GM19025 (cell line): ENCODE results near the gene S100A13.
"Not testable (repeated sequence)": the region's sequence is repeated elsewhere in the genome, so short reads cannot be mapped to it uniquely, and the experiment has no call there.

Experiments
- ATAC-seq: cut with Tn5 transposase; IDR thresholded peaks from one replicate; pipeline ENCODE4 v1.9.1; 2021; ENCODE audit warnings: mild to moderate bottlenecking, low read depth, moderate library complexity; ENCODE audit not compliant: unreplicated experiment

S100A13 gene

DNA sequence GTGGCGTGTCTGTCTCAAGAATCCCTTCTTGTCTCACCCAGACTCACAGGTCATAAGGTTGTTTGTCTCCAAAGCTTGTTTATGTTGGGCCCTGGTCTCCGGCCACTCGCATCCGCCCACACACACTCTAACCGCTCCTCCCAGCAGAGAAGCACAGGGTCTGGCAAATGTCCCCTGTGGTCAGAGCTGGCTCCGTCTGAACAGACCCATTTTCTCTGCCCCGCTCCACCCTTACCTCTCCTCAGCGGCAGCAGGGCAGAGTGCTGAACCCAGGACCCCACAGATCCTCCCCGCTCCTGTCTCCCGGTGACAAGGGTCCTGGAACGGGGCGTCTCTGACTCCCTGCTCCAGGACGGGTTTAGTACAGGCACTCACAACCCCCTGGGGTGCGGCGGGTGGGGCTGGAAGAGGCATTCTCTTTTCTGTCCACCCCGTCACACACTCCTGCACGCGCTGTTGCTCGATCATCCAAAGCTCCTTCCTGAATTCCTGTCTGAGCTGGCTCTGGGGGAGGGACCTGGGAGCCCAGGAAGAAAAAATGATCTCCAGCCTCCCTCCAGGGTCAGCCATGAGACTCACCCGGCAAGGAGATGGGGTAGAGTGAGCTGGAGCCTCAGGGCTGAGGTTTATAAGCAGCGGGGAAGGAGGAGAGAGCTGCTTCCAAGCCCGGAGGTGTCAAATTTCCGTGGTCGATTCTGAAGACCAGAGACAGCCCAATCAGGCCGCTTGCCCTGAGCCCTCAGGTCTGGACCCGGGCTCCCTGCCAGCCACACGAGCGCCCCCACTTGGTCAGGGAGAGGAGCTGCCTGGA, at the start of gene S100A13:
S100A13 (minus strand) TSS at position 602 of the 811 bp plus-strand sequence. CDS start 1,033 bp downstream, outside the sequence.
- no peak for ATAC-seq

DNA sequence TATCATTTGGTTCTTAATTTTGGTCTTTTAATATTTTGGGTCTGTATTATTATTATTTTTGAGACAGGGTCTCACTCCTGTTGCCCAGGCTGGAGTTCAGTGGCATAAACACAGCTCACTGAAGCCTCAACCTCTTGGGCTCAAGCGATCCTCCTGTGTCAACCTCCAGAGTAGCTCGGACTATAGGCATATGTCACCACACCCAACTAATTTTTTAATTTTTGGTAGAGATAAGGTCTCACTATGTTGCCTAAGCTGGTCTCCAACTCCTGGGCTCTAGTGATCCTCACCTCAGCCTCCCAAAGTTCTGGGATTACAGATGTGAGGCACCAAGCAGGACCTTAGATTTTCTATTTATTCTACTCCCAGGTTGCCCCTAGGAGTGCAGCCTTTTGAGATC, 46.2 kb upstream of the S100A13 start:
- no peak for ATAC-seq

DNA sequence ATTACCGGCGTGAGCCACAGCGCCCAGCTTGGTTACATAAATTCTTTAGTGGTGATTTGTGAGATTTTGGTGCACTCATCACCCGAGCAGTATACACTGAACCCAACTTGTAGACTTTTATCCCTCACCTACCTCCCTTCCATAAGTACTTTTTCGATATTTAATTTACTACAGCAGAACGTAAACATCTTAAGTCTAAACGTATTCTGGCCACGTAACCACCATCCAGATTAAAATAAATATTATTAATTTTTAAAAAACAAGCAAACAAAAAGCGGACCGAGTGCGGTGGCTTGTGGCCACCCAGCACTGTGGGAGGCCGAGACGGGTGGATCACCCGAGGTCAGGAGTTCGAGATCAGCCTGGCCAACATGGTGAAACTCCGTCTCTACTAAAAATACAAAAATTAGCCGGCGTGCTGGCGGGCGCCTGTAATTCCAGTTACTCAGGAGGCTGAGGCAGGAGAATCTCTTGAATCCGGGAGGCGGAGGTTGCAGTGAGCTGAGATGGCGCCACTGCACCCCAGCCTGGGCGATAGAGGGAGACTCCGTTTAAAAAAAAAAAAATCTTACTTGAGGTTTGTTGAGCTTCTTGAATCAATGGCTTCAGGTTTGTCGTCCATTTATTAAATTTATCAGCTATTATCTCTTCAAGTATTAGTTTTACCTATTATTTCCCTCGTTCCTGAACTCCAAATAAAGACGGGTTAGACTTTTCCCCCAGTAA, 44.5 kb upstream of the S100A13 start:
- peak; percentile 16 for ATAC-seq

DNA sequence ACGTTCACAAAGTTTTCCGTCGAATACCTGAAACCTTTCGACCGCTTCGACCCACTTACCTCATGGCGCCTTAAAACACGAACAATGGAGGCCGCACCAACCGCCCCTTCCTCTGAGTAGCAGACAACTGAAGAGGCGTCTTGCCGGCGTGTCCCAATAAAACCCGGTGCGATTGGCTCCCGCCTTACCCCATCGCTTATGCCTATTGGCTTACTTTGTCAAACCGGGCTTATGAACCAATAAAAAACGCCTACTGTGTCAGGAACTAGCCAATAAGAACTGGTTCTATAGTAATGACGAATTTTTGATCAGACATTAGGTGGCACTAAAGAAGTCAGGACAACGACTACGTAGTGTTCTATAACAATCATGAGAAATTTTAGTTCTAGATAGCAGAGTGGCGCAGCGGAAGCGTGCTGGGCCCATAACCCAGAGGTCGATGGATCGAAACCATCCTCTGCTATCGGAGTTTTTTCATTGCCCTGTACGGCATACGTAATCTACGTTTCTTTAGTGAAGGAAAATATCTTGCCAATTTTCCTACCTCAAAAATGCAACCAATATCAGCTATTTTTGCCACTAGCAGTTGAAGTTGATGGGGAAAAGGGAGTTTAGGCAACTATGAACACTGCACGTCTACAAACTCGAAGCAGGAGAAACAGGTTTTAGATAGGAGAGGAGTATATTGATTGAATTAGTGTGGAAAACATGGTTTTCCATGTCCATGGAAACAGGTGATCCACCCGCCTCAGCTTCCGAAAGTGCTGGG, 43.7 kb upstream of the S100A13 start, which contains the start of gene ILF2:
ILF2 (minus strand) TSS at position 135 of the 769 bp plus-strand sequence; CDS start at position 64, 71 bp downstream.
- peak; percentile 90 for ATAC-seq

DNA sequence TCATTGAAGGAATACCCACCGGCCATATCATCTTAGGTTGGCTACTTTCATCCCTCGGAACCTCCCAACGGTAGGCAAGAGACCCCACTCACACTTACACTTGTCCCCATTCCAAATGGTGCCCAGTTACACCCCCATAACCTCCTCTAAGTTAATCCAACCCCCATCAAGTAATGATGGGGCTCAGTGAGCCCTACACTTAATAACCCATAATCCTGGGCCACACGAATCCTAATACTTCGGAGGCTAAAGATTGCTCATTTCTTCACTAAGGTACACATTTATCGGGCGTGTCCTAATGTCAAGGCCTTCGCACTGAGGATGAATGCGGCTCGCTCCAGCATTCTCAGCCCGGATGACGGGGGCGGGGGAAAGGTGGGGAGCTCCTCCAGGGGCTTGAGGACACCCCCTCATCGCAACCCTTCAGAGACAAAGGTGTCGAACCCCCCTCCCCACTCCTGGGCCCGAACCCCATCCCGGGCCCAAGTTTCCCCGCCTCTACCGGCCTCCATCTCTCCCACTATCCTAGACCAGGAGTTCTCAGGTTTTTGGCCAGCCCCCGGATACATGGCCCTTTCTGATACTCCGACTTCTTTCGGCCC, 43.1 kb upstream of the S100A13 start:
- ATAC-seq: no peak

DNA sequence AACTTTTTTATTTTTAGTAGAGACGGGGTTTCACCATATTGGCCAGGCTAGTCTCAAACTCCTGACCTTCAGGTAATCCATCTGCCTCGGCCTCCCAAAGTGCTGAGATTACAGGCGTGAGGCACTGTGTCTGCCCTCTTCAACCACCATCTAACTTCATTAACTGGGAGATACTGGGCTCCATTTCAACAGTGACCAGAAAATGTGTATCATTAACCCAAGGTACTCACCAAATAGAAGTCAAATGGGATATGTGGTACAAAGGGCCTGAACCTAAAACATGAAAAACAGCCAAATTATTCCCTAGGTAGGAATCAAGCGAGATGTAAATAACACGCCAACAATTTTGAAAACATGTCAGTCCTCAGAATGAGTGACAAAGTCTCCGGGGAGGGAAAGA, 42.3 kb upstream of the S100A13 start:
- no peak for ATAC-seq

DNA sequence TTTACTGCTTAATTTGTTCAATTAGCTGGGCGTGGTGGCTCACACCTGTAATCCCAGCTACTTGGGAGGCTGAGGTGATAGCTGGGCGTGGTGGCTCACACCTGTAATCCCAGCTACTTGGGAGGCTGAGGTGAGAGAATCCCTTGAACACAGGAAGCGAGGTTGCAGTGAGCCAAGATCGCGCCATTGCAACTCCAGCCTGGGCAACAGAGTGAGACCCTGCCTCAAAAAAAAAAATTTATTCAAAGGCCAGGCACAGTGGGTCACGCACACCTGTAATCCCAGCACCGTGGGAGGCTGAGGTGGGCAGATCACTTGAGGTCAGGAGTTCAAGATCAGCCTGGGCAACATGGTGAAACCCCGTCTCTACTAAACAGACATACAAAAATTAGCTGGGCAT, 41.4 kb upstream of the S100A13 start:
- ATAC-seq: not testable (repeated sequence)

DNA sequence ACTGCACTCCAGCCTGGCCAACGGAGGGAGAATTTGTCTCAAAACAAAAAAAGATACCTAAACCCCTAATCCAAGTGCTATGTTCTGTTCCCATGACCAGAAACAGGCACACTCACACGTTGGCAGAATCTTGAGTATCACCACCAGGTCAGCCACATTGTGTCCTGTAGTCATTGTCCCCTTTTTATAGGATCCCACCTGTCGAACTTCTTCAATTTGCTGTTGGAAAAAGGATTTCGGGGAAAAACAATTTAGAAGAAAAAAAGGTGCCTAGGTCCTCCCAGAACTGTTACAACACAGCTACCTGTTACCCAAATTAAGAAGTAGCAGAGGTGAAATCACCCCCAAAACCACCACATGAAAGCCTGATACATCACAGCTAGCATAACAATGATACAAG, 40.1 kb upstream of the S100A13 start:
- ATAC-seq: no peak

DNA sequence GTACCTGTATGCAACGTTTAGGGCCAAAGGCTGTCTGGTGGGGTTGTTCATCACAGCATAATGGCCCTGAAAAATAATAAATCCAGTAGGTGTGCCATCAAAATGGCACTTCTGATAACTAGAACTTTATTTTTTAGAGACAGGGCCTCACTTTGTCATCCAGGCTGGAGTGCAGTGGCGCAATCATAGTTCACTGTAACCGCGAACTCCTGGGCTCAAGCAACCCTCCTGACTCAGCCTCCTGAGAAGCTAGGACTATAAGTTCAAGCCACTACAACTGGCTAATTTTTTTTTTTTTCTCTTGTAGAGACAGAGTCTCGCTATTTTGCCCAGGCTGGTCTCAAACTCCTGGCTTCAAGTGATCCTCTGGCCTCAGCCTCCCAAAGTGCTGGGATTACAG, 35.9 kb upstream of the S100A13 start:
- ATAC-seq: no peak

DNA sequence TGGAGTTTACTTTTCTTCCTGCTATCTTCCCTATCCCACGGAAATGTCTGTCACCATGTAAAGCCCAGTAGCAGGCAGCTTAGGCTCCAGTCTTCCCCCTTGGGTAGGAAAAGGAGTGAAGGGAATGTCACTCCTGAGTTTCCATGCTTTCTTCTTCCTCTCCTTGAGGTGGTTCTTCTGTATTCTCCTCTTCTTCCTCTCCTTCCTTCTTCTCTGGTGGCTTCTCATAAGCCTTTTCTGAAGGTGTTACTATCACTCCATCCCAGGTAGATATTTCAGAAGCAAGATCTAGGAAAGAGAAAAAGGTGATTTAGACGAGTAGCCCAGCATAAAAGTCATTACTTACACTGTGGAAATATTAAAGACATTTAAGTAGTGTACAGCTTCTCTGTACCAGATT, 35.0 kb upstream of the S100A13 start:
- no peak for ATAC-seq

DNA sequence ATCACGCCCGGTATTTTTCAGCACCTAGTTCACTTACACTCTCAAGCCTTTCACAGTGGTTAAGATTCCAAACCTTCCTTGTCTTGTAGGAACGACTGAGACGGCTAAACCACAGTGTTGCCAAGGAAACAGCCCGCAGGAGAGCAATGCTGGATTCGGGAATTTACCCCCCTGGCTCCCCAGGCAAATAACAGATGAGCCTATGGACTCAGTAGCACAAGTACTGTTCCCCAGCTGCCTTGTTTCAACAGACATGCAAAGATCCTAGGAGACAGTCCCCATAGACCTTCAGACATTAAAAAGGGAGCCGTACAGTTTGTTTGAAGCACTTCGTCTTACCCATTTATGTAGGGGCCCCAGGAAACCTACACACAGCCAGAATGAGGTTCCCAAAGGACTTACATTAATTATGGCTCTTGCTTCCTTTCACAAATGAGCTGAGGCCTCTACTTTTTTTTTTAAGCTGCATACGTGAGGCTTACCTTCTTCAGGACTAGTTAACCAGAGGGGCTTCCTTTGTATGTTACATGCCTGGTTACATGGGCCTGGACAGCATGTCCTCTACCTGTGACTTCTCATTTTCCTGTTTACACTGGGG, 33.9 kb upstream of the S100A13 start:
- ATAC-seq: no peak

DNA sequence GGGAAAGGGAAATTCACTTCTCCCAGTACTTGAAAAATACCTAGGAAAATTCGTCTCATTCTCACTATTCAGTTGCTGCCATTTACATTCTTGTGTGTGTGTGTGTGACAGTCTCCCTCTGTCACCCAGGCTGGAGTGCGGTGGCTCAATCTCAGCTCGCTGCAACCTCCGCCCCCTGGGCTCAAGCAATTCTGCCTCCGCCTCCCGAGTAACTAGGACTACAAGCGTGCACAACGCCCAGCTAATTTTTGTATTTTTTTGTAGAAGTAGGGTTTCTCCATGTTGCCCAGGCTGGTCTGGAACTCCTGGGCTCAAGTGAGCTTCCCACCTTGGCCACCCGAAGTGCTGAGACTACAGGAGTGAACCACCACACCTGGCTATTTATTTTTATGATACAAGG, 32.4 kb upstream of the S100A13 start:
- ATAC-seq: no peak

DNA sequence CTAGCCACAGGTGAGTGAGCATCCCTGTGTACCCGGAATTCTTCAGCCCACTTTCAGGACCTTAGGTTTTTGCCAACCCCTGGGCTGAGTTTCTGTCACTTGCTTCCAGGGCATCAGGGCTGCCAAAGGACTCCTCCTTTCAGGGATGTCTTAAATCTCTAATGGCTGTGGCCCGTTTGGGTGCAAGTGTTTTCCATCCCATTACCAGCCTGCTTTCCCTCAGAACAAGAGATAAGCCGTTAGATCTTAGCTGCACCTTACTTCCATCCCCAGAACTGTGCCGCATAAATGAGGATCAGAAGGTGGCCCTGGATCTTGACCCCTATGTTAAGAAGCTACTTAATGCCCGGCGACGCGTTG, 31.9 kb upstream of the S100A13 start:
- ATAC-seq: no peak

DNA sequence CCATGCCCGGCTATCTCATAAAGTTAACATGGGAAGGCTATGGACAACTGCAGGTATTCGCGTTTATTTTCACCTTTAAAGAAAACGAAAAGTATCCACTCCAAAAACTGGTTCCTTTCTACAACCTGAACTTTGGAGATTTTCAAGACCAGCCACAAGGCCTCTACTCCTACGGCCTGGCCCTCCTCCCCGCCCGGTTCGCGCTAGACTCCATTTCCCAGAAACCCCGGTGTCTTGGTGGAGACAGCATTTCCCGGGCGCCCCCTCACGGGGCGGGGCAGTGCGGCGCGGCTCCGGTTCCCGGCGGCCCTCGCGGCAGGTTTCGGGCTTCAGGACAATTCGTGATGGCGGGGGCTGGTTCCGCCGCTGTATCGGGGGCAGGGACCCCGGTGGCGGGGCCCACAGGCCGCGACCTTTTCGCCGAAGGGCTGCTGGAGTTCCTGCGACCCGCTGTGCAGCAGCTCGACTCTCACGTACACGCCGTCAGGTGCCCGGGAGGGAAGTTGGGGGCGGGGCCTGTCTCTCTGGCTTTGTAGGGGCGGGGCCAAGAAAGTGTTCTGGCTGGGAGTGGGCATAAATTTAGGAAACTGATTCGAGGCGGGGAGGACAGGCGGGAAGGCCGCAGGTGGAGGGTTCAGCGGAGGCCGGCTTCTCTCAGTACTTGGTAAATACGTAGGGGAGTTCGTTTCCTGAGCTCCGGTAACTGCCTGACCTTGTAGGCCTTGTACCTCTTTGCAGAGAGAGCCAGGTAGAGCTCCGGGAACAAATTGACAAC, 31.3 kb upstream of the S100A13 start, which contains the start of gene SNAPIN:
SNAPIN (plus strand) TSS at position 304 of the 775 bp plus-strand sequence; CDS start at position 345, 41 bp downstream.
- ATAC-seq: peak; percentile 90

DNA sequence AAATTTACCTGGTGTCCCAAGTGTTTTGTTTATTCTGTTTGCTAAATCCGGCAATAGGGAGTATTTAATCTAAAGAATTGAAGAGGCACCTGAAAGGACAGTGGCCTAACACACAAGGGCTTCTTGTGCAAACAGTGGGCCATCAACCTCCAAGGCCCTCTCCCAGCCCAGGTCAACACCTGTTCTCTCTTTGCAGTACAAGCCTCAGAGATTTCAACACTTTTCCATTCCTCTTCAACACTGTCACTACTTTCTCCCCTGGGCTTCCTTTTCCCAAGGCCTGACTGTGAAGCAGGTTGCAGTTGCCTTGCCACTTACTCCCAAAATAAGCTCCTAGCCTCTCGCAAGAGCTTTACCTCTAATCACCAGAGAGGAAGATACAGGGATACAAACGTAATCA, 28.0 kb upstream of the S100A13 start:
- no peak for ATAC-seq

DNA sequence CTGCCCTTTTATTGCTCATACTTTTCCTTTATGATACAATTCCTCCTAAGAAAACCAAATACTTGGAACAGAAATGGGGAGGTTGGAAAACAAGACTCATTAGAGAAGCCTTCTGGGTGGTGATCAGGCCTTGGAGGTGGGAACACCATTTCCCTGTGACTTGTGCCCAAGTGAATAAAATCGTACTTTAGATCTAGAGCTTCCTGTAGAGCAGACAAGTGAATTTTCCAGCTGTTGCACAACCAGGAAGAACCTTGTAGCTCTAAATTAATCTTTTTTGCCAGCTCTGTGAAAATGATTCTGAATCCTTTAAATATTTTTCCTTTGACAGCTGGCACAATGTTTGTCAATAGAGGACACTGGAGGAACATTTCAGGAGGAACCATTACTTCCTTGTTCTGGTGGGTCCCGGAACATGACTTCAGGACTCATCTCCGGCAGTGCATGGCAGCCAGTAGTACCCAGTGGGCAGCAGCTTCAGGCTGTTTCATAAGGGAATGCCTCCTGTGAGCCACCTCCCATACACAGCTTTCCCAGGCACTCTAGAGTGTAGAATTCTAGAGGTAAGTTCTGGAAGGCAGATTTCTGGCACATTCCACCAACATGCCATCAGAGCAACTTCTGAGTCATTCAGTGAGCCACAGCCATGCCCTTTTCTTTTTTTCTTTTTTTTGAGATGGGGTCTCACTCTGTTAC, 25.6 kb upstream of the S100A13 start:
- no peak for ATAC-seq

DNA sequence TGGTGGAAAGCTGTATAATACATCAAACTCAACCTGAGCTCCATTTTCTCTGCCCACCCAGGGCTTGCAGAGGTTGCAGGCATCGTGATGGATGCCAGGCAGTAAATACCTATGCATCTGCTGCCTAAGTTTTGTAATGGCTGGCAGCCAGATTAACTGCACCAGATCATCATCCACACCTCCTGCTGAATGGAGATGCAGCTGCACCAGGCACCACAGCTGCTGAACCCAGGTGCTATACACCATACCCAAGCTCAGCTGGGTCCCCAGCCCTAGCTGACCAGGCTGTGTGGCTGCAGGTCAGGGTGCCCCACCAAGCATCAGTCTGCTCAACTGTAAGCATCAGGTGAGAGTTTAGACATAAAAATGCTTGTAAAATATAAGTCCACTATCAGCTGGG, 24.5 kb upstream of the S100A13 start:
- ATAC-seq: no peak

DNA sequence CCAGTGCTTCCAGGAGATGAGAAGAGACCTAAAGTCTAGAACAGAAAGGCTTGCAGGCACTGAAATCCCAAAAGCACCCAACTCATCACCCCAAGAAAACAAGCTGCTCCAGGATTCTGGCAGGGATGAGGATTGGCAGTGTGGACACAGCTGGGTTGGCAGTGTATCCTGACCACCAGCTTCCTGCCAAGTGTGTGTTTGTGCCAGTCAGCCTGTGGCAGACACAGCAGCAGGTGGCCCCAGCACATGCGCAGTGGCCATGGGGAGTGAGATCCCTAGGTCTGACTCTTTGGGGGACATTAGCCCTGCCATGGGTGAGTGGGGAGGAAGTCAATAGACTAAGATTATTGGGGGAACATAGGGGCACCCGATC, 22.5 kb upstream of the S100A13 start:
- no peak for ATAC-seq
